ENCODE data around the gene GIGYF2. TPM values are rescaled to one million over a fixed set of nuclear protein-coding genes. Genes with fewer than 3 reads are reported as not detected.
"Not testable (repeated sequence)": the region's sequence is repeated elsewhere in the genome, so short reads cannot be mapped to it uniquely, and the experiment has no call there.

The GIGYF2 gene
- total RNA-seq, 4 donors from 2014 or later = 62.6 to 88.3 (median 67.7) TPM

- Histone ChIP-seq H3K27me3 (no peaks in the 10 kb centered on the region), H3K4me1 (peaks cover 0 to 28% (median 0%) of the 10 kb centered on the region in 3 donors), H3K36me3 (peaks cover 0 to 59% of the 10 kb centered on the region in 2 donors), H3K27ac (no peak overlapping the region), H3K9me3 (no peaks in the 10 kb centered on the region), H3K4me3 (no peak overlapping the region)
- no peak for ATAC-seq
- TF ChIP-seq POLR2AphosphoS5 (IDR thresholded peaks at IDR 0.05) = no peak
- TF ChIP-seq POLR2A (IDR thresholded peaks at IDR 0.05) = no peak
- TF ChIP-seq EP300 (IDR thresholded peaks at IDR 0.05) = no peak
- TF ChIP-seq CTCF (IDR thresholded peaks at IDR 0.05) = no peak
- WGBS, 2 donors (ENCODE audit: low coverage in 1 of 2) = 81 to 83% methylated on average over 4 of the region's 4 CpGs
These were observed 9.9 kb downstream of the GIGYF2 start for GRCh38 chr2:232707076-232707475.

GRCh38 chr2:232713505-232713904 is 16.4 kb downstream of the GIGYF2 start:
- Histone ChIP-seq H3K27me3 (no peaks in the 10 kb centered on the region), H3K27ac (no peak overlapping the region), H3K4me3 (no peak overlapping the region), H3K4me1 (peaks cover 0 to 16% (median 0%) of the 10 kb centered on the region in 3 donors), H3K36me3 (peaks cover 0 to 35% of the 10 kb centered on the region in 2 donors), H3K9me3 (no peaks in the 10 kb centered on the region)
- TF ChIP-seq CTCF (IDR thresholded peaks at IDR 0.05) (no peak), POLR2A (IDR thresholded peaks at IDR 0.05) (no peak), EP300 (IDR thresholded peaks at IDR 0.05) (no peak), POLR2AphosphoS5 (IDR thresholded peaks at IDR 0.05) (no peak)
- no peak for ATAC-seq

GRCh38 chr2:232714969-232715368 is 17.8 kb downstream of the GIGYF2 start:
- ATAC-seq = no peak
- WGBS, 2 donors (ENCODE audit: low coverage in 1 of 2) = 74 to 81% methylated on average over 3 of the region's 3 CpGs
- Histone ChIP-seq H3K27ac (no peak overlapping the region), H3K4me3 (no peak overlapping the region), H3K36me3 (peaks cover 0 to 24% of the 10 kb centered on the region in 2 donors), H3K27me3 (no peaks in the 10 kb centered on the region), H3K4me1 (peaks cover 0 to 22% (median 0%) of the 10 kb centered on the region in 3 donors), H3K9me3 (no peaks in the 10 kb centered on the region)
- TF ChIP-seq POLR2A (IDR thresholded peaks at IDR 0.05) = no peak
- TF ChIP-seq CTCF (IDR thresholded peaks at IDR 0.05) = no peak
- no peak for TF ChIP-seq EP300 (IDR thresholded peaks at IDR 0.05)
- TF ChIP-seq POLR2AphosphoS5 (IDR thresholded peaks at IDR 0.05) = no peak

GRCh38 chr2:232720056-232720455 is 22.9 kb downstream of the GIGYF2 start:
- Histone ChIP-seq H3K4me1 (peaks cover 0 to 34% (median 0%) of the 10 kb centered on the region in 3 donors), H3K36me3 (peaks cover 0 to 41% of the 10 kb centered on the region in 2 donors)
- not testable (repeated sequence) for H3K9me3 ChIP-seq, H3K27ac ChIP-seq, ATAC-seq, H3K4me3 ChIP-seq, H3K27me3 ChIP-seq

GRCh38 chr2:232721261-232721660 is 24.1 kb downstream of the GIGYF2 start:
- TF ChIP-seq POLR2AphosphoS5 (IDR thresholded peaks at IDR 0.05) (no peak), CTCF (IDR thresholded peaks at IDR 0.05) (no peak), POLR2A (IDR thresholded peaks at IDR 0.05) (no peak), EP300 (IDR thresholded peaks at IDR 0.05) (no peak)
- Histone ChIP-seq H3K27me3 (no peaks in the 10 kb centered on the region), H3K9me3 (no peaks in the 10 kb centered on the region), H3K4me1 (peaks cover 0 to 28% (median 0%) of the 10 kb centered on the region in 3 donors), H3K4me3 (no peak overlapping the region), H3K36me3 (peaks cover 0 to 53% of the 10 kb centered on the region in 2 donors), H3K27ac (no peak overlapping the region)
- ATAC-seq = no peak
- WGBS, 2 donors (ENCODE audit: low coverage in 1 of 2) = 58 to 78% methylated on average over 2 of the region's 2 CpGs

Measured in gastroesophageal sphincter (tissue), 4 donors.